Kidney (tissue), 14 donors: ENCODE results near the gene CXCR6. TPM values are rescaled to one million over a fixed set of nuclear protein-coding genes. Genes with fewer than 3 reads are reported as not detected.

ENCODE experiments used
- DNase-seq, 5 donors: peaks; one replicate each; pipeline ENCODE4 v3.0.0-alpha.2; 2013 to 2020
- FAIRE-seq: peaks from 2 replicates; lab custom pipeline; 2012; peaks lifted over from hg19 to GRCh38; lab: Jason Lieb, UNC
- H3K27ac ChIP-seq, 2 donors: one replicate each; pipeline ENCODE4 v1.7.0; 2013; ENCODE audit warnings: low read depth in 2 of 2, low read length in 2 of 2, inconsistent platforms in 1 of 2
- H3K27me3 ChIP-seq: one replicate; pipeline ENCODE4 v1.7.1; 2013; ENCODE audit warnings: low read length, inconsistent platforms; ENCODE audit not compliant: control insufficient read depth, insufficient read depth
- H3K36me3 ChIP-seq, 3 donors: one replicate each; pipeline versions ENCODE4 v1.7.0 to v1.7.1; 2013; ENCODE audit warnings: low read length in 3 of 3, control low read depth in 1 of 3, inconsistent platforms in 1 of 3; ENCODE audit not compliant: insufficient read depth in 3 of 3, control insufficient read depth in 2 of 3
- H3K4me1 ChIP-seq, 3 donors: one replicate each; pipeline versions ENCODE4 v1.7.0 to v1.7.1; 2013; ENCODE audit warnings: low read length in 3 of 3, inconsistent platforms in 1 of 3, low read depth in 1 of 3; ENCODE audit not compliant: control insufficient read depth in 2 of 3, insufficient read depth in 2 of 3
- H3K4me3 ChIP-seq, 3 donors: one replicate each; pipeline versions ENCODE4 v1.7.0 to v1.8.1; 2013; ENCODE audit warnings: low read length in 3 of 3, control low read depth in 1 of 3, inconsistent platforms in 1 of 3
- H3K9ac ChIP-seq, 3 donors: one replicate each; pipeline versions ENCODE4 v1.7.0 to v1.7.1; 2013; ENCODE audit warnings: low read length in 3 of 3, control low read depth in 1 of 3, inconsistent platforms in 1 of 3
- H3K9me3 ChIP-seq, 3 donors: one replicate each; pipeline versions ENCODE4 v1.7.0 to v1.7.1; 2013; ENCODE audit warnings: low read length in 3 of 3, control low read depth in 1 of 3, inconsistent platforms in 1 of 3; ENCODE audit not compliant: control insufficient read depth in 2 of 3, insufficient read depth in 1 of 3
- intact Hi-C: fragments of 100-400 bp; cut with DNase I; formaldehyde crosslinking; loops from one replicate; pipeline ENCODE4 v1.11.1; 2022
- polyA plus RNA-seq: library from polyadenylated mRNA; stranded (reverse); fragments of 350-450 nt; fragmentation: Illumina TruSeq; extraction: RNeasy Lipid Tissue Mini Kit (QIAGEN cat#74804); gene quantifications from one replicate; pipeline ENCODE4 v1.2.3, GENCODE V29; 2014; ENCODE audit warnings: low read depth, low replicate concordance; ENCODE audit not compliant: insufficient read depth
- total RNA-seq: library from RNA; stranded (reverse); fragmentation: NEBNext Ultra II Directional; extraction: Animal tissue kit (Norgen Biotek cat#: 25700); gene quantifications from one replicate; pipeline ENCODE4 v1.2.1, GENCODE V29; 2021
- TF ChIP-seq, protein P1 (sequence below): IDR thresholded peaks from 3 replicates; pipeline ENCODE4 v1.5.1; 2012; ENCODE audit warnings: mild to moderate bottlenecking, moderate library complexity, borderline replicate concordance; ENCODE audit not compliant: insufficient read depth; ENCODE audit errors: extremely low read depth
- donor health status: control.
- donor health status: control.
- donor health status: control.
- donor health status: control.
- donor health status: control.
- donor health status: DM: yes; HTN: yes; CAD: no.
- donor health status: Normal renal cell carcinoma (clear cell type).

Gene CXCR6
- total and polyA plus RNA-seq, 2 donors from 2014 or later = 0.39 to 2.7 TPM

- peak in 1 of 5 donors; percentile 16 for DNase-seq
- no peak overlapping the region for H3K9ac ChIP-seq
- H3K4me3 ChIP-seq = no peak overlapping the region
- H3K27ac ChIP-seq = no peak overlapping the region
- no peaks in the 10 kb centered on the region for H3K27me3 ChIP-seq
- no peak for FAIRE-seq
- intact Hi-C loops = no loop called here
- no peaks in the 10 kb centered on the region for H3K4me1 ChIP-seq
- no peaks in the 10 kb centered on the region for H3K9me3 ChIP-seq
- H3K36me3 ChIP-seq = peaks cover 0 to 32% (median 28%) of the 10 kb centered on the region in 3 donors
- TF ChIP-seq, protein P1, sequence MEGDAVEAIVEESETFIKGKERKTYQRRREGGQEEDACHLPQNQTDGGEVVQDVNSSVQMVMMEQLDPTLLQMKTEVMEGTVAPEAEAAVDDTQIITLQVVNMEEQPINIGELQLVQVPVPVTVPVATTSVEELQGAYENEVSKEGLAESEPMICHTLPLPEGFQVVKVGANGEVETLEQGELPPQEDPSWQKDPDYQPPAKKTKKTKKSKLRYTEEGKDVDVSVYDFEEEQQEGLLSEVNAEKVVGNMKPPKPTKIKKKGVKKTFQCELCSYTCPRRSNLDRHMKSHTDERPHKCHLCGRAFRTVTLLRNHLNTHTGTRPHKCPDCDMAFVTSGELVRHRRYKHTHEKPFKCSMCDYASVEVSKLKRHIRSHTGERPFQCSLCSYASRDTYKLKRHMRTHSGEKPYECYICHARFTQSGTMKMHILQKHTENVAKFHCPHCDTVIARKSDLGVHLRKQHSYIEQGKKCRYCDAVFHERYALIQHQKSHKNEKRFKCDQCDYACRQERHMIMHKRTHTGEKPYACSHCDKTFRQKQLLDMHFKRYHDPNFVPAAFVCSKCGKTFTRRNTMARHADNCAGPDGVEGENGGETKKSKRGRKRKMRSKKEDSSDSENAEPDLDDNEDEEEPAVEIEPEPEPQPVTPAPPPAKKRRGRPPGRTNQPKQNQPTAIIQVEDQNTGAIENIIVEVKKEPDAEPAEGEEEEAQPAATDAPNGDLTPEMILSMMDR = peak; percentile 29
Observed at GRCh38 chr3:45929042-45929679, 14.1 kb upstream of the CXCR6 start.

- TF ChIP-seq, protein P1 = no peak
- Histone ChIP-seq H3K4me3 (no peak overlapping the region), H3K9me3 (no peaks in the 10 kb centered on the region), H3K4me1 (no peaks in the 10 kb centered on the region), H3K9ac (no peak overlapping the region), H3K27me3 (no peaks in the 10 kb centered on the region), H3K27ac (no peak overlapping the region), H3K36me3 (peaks cover 0 to 45% (median 33%) of the 10 kb centered on the region in 3 donors)
- no peak for DNase-seq
- intact Hi-C loops = no loop called here
- FAIRE-seq = no peak
Observed at GRCh38 chr3:45931496-45931895, 11.8 kb upstream of the CXCR6 start.

DNA sequence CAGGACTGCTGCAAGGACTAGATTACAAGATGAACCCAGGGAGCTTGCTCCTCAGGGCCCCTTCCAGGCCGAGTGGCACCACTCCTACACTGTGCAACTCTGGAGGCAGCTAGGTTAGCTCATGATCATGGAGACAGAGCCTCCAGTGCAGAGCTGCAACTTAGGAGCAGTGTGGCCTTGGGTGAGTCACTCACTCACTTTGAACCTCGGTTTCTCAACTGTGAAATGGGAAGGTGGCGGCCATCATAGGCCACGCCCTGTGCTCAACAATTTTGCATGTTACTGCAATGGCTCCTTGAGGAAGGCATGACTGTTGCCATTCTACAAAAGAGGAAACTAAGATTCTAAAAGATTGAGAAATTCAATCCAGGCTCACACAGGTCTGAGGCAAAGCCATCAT lies 11.2 kb upstream of the CXCR6 start:
- TF ChIP-seq, protein P1 = no peak
- H3K27me3 ChIP-seq = no peaks in the 10 kb centered on the region
- DNase-seq = no peak
- no peaks in the 10 kb centered on the region for H3K4me1 ChIP-seq
- H3K9me3 ChIP-seq = no peaks in the 10 kb centered on the region
- peaks cover 0 to 45% (median 39%) of the 10 kb centered on the region in 3 donors for H3K36me3 ChIP-seq
- H3K27ac ChIP-seq = no peak overlapping the region
- FAIRE-seq = no peak
- no peak overlapping the region for H3K4me3 ChIP-seq
- H3K9ac ChIP-seq = no peak overlapping the region
- intact Hi-C loops = no loop called here
